Fibroblast of villous mesenchyme (primary cell): ENCODE results near the gene GNS. TPM values are rescaled to one million over a fixed set of nuclear protein-coding genes. Genes with fewer than 3 reads are reported as not detected.

Experiments used
- DNase-seq: peaks from one replicate; pipeline ENCODE4 v3.0.0-alpha.2; 2010; ENCODE audit warnings: low read depth
- H3K4me3 ChIP-seq: 2 replicates; pipeline ENCODE4 v1.5.1; 2011; ENCODE audit warnings: low read depth, mild to moderate bottlenecking, low read length
- total RNA-seq: library from RNA; depleted of rRNA; stranded (reverse); fragments of >200 nt; gene quantifications from 2 replicates; pipeline ENCODE4 v1.2.3, GENCODE V29; 2012
- TF ChIP-seq, protein P1 (sequence below): IDR thresholded peaks from 2 replicates; pipeline ENCODE4 v1.5.1; 2012; ENCODE audit warnings: low read depth, mild to moderate bottlenecking, low read length; ENCODE audit not compliant: insufficient read depth

The GNS gene
- total RNA-seq, 1 donor: 166 TPM

DNA sequence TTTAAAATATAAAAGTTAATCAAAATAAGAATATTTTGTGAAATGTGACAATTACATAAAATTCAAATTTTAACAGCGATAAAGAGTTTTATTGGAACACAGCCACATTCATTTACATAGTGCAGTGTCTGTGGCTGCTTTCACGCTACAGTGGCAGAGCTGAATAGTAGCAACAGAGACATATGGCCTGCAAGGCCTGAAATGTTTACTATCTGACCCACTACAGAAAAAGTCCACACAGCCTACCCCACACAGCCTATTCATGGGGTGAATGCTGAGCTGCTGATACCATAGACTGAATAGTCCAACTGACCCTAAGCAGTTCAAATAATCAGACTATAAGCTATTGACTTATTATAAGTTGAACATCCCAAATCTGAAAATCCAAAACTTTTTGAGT lies 13.2 kb downstream of the GNS start:
- TF ChIP-seq, protein P1, sequence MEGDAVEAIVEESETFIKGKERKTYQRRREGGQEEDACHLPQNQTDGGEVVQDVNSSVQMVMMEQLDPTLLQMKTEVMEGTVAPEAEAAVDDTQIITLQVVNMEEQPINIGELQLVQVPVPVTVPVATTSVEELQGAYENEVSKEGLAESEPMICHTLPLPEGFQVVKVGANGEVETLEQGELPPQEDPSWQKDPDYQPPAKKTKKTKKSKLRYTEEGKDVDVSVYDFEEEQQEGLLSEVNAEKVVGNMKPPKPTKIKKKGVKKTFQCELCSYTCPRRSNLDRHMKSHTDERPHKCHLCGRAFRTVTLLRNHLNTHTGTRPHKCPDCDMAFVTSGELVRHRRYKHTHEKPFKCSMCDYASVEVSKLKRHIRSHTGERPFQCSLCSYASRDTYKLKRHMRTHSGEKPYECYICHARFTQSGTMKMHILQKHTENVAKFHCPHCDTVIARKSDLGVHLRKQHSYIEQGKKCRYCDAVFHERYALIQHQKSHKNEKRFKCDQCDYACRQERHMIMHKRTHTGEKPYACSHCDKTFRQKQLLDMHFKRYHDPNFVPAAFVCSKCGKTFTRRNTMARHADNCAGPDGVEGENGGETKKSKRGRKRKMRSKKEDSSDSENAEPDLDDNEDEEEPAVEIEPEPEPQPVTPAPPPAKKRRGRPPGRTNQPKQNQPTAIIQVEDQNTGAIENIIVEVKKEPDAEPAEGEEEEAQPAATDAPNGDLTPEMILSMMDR: no peak

DNA sequence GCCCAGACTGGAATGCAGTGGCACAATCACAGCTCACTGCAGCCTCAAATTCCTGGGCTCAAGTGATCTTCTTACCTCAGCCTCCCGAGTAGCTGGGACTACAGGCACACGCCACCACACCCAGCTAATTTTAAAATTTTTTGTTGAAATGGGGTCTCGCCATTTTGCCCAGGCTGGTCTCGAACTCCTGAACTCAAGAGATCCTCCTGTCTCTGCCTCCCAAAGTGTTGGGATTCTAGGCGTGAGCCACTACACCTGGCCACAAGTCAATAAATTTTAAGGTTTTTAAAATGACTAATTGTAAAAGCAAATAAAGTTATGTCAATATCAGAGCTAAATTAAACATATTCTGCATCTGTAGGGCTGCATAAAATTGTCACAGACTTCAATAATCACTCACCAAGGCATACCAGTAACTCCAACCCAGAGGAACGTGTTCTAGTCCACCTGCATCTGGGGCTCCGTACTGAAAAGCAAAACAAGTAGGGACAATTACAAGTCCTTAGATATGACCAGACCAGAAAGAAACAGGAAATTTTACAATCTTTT lies 13.9 kb downstream of the GNS start:
- no peak overlapping the region for H3K4me3 ChIP-seq
- TF ChIP-seq, protein P1: no peak

More for the DNA sequence above, 13.2 kb downstream of the GNS start:
- DNase-seq: no peak
- H3K4me3 ChIP-seq: no peak overlapping the region

DNA sequence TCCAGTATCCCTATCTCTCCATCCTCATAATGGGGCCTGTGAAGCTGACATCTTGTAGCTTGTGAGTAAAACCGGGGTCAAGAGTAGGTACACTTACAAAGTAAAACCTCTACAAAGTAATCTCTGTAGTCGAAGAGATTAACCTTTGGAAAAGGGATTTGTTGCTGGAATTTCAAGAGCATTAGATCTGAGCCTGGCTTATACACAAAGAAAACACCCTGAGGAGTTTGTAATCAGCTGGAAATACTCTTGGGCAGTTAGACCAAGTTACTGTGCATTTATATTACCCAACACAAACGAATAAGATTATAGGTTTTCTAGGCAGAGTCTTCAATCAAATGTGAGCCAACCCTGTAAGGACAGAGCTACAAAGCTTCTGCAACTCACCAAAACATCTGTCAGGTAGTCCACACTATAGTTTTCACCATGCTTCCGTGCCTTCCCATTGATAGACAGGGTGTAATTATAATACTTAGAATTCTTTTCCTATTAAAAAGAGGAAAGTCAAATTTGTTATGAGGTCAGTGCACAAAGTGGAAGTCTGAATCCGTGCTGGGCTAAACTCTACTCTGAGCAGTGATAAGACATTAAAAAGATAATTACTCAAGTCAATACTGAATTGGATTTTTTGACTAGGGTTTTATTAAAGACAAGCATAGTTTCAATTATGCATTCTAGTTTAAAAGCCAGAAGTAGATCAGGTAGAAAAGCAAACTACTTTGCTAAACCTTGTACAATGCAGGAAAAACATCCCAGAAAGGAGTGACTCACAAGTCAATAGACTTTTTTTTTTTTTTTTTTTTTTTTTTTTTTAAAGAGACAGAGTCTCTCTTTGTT lies 14.6 kb downstream of the GNS start:
- DNase-seq: peak; percentile 27

More for the DNA sequence above, 13.9 kb downstream of the GNS start:
- DNase-seq: no peak

DNA sequence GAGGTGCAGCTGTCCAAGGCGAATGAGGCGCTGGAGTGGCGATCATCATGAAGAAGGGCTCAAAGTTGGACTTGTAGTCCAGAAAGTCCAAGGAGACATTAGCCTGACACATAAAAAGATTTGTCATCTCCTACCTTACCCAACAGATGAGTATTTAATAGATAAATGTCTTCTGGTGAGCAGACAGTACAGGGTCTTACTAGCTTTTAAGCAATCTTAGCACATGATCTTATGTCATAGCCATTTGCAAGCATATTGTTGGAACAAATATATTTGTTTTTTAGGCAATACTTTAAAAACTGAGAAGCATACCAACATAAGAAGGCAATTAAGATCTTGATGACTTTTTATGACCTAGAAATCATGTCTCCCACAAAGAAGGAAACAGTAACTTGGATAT lies 16.0 kb downstream of the GNS start:
- H3K4me3 ChIP-seq: no peak overlapping the region
- no peak for DNase-seq
- TF ChIP-seq, protein P1: no peak

More for the DNA sequence above, 14.6 kb downstream of the GNS start:
- TF ChIP-seq, protein P1: no peak
- no peak overlapping the region for H3K4me3 ChIP-seq

DNA sequence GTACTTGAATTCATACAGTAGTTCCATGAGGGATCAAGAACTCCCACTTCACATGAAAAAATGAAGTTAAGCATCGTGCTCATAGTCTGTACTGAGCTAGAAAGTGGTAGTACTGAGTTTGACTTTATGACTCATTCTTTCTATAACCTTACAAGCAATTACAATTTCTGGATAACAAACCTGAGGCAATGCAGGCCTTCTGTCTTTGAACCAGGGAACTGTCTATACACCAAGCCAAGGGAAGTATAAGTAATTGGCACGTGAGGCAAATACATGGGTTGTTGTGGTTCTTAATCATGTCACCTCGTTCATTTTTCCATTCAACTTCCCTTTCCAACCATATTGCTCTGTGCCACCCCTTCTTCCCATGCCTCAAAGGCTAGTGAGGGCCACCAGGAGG lies 16.8 kb downstream of the GNS start:
- no peak for DNase-seq
- TF ChIP-seq, protein P1: no peak
- H3K4me3 ChIP-seq: no peak overlapping the region

DNA sequence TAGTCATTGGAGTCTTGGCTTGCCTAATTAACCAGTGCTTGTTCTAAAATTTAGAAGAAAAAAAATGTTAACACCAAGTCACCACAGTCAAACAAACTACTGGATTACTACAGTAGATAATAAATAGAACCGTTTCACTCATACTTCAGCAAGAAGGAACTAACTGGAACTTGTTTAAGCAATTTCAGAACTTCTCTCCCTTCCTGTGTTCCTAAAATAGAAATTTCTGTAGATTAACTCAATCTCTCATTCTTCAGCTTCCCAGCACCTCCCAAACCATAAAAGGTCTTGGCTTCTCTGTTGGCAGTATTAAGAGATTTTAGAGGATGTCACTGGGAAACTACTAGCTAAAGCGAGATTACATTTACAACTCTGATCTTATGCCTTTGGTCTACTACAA lies 18.6 kb downstream of the GNS start:
- H3K4me3 ChIP-seq: no peak overlapping the region
- no peak for DNase-seq
- TF ChIP-seq, protein P1: no peak
